AG09319 (cell line): ENCODE data around the gene CUBN.

Experiments used
- DNase-seq: peaks from one replicate; pipeline ENCODE4 v3.0.0-alpha.2; 2010; ENCODE audit warnings: low read depth; ENCODE audit errors: extremely low read depth
- CTCF ChIP-seq: IDR thresholded peaks from 2 replicates; pipeline ENCODE4 v1.5.1; 2011; ENCODE audit warnings: low read depth, mild to moderate bottlenecking, inconsistent platforms, low read length, moderate library complexity

The CUBN gene

GRCh38 chr10:16789261-16789660, 340.4 kb downstream of the CUBN start:
- no peak for TF ChIP-seq CTCF
- DNase-seq = no peak

GRCh38 chr10:16788778-16789177, 340.8 kb downstream of the CUBN start:
- no peak for TF ChIP-seq CTCF
- DNase-seq = no peak

GRCh38 chr10:16788125-16788524, 341.5 kb downstream of the CUBN start:
- TF ChIP-seq CTCF = no peak
- no peak for DNase-seq

GRCh38 chr10:16787361-16787791, 342.2 kb downstream of the CUBN start:
- TF ChIP-seq CTCF = no peak

GRCh38 chr10:16780338-16780880, 349.2 kb downstream of the CUBN start:
- TF ChIP-seq CTCF = no peak
- DNase-seq = no peak

More at GRCh38 chr10:16787361-16787791, 342.2 kb downstream of the CUBN start:
- no peak for DNase-seq

- peak; percentile 10 for DNase-seq
Observed at GRCh38 chr10:16779384-16779915, 350.2 kb downstream of the CUBN start.

More at GRCh38 chr10:16779384-16779915, 350.2 kb downstream of the CUBN start:
- no peak for TF ChIP-seq CTCF
